Activated naive CD4-positive, alpha-beta T cell (primary cell): ENCODE results near the gene HECW1.
"Not testable (repeated sequence)": the region's sequence is repeated elsewhere in the genome, so short reads cannot be mapped to it uniquely, and the experiment has no call there.

Experiments
- DNase-seq, 4 experiments: peaks; one replicate each; lab custom pipeline; 2025; lab: John Stamatoyannopoulos, UW

The HECW1 gene

DNA sequence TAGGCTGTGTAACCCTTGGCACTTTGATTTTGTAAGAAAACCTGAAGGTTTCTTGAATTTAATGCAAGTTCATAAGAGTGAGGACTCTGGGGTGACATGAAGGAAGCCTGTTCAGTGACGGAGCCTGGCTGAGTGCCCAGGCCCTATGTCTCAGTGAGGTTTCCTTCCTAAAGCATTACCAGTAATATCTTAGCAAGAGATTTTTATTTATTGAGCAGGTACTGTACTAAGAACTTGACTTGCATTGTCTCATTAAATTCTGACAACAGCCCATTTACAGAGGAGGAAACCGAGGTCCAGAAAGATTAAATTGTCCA is 197.2 kb downstream of the HECW1 start:
- no peak for DNase-seq

DNA sequence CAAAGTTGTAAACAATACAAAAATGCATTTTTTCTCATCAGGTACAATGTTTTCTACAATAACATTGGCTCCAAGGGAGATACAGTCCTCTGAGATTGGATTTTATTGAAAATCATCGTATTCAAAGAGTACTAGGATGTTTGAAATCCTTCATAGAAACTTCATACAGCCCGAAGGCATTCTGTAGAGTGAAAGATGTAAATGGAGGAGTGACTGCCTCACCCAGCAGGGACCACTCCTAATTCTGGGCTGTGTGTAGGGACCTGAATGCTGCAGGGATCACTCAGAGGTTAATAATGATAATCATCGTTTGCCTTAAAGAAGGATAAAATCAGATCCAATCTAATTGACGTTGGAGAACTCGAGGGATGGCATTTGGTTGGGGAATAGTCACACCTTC is 198.6 kb downstream of the HECW1 start:
- no peak for DNase-seq

DNA sequence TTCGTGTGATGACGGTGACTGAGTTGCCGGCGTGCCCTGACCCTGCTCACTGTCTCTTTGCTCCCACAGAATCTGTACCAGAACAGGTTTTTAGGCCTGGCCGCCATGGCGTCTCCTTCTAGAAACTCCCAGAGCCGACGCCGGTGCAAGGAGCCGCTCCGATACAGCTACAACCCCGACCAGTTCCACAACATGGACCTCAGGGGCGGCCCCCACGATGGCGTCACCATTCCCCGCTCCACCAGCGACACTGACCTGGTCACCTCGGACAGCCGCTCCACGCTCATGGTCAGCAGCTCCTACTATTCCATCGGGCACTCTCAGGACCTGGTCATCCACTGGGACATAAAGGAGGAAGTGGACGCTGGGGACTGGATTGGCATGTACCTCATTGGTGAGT is 199.2 kb downstream of the HECW1 start:
- DNase-seq: no peak

DNA sequence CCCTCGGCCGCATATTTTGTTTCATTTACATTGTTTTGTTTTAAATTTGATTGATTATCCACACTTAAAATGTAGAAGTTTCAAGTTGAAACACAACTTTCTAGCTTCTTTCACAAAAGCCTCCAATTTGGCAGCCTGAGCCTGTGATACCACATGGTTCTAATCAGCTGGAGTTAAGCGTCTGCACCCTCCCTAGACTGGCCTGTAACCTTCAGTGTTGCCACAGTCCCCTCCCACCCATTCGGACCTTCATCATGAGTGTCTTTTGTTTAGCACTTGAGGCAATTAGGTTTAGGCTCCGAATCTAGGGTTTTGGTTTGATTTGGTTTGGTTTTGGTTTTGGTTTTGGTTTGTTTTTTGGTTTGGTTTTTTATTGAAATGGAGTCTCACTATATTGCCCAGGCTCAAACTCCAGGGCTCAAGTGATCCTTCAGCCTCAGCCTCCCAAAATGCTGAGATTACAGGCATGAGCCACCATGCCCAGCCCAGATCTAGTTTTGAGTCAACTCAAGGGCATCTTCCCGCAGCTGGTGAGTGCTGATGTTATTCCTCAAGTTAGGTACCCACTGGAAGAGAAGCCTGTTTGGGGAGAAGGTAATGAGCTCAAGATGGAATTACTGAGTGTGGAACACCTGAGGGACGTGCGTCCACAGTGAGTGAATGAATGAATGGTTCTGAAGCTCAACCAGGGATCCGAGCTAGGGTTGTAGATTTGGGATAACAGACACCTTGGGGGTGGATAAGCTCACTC is 201.4 kb downstream of the HECW1 start:
- DNase-seq: no peak

DNA sequence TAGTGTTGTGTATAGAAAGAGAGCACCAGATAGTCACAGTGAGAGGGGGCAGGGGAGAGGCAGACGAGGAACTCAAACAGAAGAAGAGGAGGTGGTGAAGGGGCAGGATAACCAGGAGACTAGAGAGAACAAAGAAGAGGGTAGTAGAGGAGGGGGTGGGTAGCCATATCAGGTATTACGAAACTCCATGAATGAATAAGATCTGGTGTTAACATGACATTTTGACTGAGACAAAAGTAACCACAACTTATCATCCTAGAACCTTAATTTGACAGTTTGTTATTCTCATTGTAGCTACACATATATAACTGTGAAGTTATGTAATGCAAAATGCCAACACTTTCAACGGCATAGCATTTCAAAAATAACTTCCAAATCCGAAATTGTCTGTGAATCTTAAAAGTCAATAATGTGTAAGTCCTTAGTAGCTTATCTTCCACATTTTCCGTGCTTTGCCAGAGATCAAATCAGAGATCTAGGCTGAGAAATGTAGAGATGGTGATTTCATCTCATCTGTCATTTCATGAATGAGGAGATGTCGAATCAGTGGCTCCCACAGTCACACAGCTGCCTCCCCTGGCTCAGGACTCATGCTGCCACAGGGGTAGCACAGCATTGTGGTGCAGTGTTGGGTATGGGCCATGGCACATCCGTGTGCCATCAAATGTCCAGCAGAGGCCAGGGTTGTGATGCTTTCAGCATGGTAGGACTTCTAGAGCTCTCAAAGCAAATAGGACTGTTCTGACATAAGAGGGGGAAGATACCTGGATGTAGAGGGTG is 202.1 kb downstream of the HECW1 start:
- DNase-seq: no peak

DNA sequence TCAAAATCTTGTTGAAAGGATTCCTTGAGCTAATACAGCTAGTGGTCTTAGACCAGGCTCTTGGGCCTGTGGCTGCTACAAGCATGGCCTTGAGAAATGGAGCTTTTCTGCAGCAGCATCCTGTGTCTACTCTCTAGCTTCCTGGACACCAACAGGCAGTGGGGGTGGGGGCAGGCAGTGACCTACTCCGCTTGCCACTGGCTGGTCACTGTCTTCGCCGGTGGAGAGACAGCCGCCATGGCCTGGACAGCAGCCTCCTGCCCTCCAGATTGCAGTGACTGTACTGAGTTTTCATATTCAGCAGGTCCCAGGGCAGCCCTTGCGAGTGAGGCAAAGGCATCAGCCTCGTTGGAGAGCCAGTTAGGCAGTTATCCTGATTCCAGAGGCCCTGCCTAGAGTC is 204.6 kb downstream of the HECW1 start:
- no peak for DNase-seq

DNA sequence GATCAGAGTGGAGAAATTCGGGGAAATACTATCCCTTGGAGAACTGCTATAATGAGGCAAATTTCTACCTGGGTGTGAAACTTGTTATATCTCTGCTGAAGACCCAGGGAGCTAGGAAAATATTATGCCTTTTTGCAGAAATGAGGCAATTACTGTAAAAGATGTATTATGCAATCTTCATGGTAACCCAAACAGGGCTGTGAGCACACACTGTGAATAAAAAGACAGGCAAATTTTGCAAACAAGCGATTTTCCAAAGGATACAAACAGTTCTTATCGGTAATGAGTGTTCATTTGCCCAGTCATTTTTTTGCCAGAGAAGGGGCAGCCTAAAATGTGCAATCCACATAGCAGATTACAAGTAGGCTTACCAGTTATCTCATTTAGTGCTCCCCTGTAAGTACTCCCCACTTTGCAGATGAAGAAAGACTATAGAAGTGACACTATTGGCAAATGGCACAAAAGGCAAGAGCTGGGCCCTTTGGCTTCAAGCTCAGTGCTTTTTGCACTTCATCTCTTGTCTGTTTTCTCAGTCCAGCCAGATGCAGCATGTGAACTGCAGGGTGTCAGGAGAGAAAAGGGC is 205.8 kb downstream of the HECW1 start:
- no peak for DNase-seq

DNA sequence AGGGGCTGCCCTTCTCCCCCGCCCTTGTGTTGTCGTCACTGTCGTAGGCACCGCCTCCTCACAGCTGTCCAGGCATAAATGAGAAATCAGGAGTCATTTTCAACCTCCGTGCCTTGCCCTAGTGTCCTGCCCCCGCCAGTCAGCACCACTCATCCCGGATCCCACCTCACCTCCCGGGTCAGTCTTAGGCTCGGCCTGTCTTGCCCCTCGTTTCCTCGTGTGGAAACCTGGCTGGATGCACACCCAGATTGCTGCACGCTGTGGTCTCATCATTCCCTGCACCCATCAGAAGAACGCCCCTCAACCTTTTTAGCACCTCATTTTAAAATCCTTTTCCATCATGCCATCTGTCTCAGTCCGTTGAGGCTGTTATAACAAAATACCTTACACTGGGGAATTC is 213.1 kb downstream of the HECW1 start:
- no peak for DNase-seq

DNA sequence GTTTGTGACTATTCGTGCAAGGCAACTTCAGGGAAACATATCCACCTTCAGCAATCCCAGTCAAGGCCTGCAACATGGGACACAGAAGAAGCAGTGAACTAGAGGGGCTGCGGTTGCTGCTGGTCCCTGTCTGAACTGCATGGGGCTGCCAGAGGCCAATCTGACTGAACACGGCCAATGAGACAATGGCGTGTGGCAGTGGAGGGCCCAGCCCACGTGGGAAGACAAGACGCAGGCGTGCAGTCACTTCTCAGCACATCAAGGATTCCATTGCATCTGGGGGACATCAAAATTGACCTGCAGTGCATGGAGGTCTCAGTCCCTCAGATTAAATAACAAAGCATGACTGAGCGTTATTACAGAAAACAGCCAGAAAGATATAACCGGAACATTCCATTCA is 215.9 kb downstream of the HECW1 start:
- DNase-seq: no peak

DNA sequence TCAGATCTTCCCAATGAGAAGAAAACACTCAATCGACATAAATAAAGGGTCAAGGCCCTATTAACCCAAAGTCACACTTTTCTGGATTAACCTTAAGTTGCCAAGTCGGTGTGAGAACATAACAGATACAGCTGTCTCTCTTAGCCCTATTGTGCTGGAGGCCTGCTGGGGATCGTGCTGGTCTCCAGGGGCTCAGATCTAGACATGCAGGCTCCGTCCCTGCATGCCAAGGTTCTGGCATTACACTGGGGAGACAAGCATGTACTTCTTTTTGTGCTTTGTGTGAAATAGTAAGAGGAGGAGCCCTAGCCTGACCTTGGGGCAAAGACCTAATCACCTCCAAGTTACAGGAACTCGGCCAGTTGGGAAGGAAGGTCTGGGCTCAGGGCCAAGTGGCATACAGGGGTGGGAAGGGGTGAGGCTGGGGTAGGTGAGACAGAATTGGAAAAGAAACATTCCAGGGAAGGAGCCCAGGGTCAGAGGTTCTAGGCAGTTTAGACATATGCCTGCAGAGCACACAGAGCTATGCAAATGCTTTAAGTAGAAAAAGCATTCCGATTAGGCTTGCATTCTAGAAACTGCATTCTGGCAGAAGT is 216.4 kb downstream of the HECW1 start:
- no peak for DNase-seq

DNA sequence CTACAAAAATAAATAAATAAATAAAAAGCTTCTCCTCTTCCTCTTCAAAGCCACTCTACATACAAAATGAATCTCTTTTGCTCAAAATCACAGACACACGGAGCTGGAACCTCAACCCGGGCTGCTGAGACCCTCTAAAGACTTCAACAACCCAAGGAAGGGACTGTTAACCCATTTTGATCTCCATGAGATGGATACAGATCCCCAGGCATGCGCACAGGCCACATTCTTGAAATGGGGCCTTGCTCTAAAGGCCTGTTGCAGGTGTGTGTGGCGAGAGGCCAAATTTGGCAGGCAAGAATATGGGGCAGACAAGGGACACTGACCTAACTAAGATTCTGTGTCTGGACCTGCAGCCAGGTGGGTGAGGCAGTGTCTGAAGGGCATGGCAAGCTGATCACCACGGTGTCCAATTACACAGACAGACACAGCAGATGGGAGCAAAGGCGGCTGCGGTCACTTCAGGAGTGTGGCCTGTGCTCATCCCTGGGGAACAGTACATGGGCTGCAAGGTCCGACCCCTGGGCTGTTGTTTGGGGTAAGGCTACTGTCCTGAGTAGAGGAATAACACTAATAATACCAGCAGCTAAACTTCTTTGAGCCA is 219.8 kb downstream of the HECW1 start:
- DNase-seq: no peak

DNA sequence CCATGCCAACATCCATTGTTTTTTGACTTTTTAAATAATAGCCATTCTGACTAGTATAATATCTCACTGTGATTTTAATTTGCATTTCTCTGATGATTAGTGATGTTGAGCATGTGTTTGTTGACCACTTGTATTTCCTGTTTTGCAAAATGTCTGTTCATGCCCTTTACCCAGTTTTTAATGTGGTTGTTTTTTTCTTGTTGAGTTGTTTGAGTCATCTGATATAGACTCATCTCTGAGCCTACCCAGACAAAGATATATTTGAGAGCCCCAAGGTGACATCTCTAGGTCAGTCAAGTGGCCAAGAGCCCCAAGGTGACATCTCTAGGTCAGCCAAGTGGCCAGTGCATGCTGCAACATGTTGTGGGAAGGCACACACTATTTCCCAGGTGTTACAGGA is 224.7 kb downstream of the HECW1 start:
- no peak for DNase-seq

DNA sequence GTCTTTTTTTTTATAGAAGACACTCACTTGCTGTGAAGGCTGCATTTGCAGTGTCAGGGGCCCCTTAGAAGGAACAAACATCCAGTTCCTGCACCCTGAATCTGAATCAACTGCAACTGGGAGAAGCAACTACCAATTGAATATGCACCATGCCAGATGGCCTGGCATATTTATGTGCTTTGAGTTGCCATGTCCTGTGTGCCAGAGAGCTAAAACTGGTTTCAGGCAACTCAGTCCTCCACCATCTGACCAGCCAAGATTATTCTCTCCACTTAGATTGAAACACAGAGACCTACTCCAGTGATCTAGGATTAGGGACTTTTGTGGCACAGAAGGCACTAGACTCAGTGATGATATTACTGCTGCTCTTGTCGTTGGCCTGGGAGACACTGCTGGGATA is 225.4 kb downstream of the HECW1 start:
- no peak for DNase-seq

DNA sequence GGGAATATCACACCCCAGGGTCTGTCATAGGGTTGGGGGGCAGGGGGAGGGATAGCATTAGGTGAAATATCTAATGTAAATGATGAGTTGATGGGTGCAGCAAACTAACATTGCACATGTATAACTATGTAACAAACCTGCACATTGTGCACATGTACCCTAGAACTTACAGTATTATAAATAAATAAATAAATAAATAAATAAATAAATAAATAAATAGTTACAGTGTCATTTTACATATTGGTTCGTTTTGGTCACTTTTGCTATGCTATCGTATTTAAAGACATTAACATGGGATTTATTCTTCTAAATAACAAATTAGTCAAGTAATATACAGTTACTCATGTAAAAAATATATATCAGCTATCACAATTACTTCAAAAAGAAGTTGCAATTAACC is 228.7 kb downstream of the HECW1 start:
- no peak for DNase-seq

DNA sequence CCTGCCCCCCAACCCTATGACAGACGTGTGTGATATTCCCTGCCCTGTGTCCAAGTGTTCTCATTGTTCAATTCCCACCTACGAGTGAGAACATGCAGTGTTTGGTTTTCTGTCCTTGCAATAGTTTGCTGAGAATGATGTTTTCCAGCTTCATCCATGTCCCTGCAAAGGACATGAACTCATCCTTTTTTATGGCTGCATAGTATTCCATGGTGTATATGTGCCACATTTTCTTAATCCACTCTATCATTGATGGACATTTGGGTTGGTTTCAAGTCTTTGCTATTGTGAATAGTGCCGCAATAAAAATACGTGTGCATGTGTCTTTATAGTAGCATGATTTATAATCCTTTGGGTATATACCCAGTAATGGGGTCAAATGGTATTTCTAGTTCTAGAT is 231.0 kb downstream of the HECW1 start:
- DNase-seq: not testable (repeated sequence)

DNA sequence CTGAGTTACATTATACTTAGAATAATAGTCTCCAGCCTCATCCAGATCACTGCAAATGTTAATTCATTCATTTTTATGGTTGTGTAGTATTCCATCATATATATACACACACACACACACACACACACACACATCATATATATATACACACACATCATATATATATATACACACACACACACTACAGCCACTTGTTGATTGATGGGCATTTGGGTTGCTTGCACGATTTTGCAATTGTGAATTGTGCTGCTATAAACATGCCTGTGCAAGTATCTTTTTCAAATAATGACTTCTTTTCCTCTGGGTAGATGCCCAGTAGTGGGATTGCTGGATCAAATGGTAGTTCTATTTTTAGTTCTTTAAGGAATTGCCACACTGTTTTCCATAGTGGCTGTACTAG is 233.2 kb downstream of the HECW1 start:
- DNase-seq: not testable (repeated sequence)

DNA sequence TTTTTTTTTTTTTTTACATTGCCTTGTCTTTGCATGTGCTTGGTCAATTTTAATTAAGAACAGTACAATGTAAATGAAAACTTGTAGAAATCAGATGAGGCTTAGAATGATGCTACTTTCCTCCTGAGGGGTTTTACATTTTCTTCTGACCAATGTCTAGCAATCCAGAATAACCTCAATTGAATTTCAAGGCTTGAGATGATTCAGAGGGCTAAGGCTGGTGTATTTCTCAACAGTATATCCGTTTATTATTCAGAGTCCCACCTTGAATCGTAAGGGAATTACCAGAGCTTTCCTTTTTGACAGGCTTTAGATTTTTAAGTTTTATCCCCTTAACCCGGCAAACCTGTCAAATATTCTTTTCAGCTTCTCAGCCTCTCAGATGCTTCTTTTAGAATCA is 239.2 kb downstream of the HECW1 start:
- DNase-seq: no peak

DNA sequence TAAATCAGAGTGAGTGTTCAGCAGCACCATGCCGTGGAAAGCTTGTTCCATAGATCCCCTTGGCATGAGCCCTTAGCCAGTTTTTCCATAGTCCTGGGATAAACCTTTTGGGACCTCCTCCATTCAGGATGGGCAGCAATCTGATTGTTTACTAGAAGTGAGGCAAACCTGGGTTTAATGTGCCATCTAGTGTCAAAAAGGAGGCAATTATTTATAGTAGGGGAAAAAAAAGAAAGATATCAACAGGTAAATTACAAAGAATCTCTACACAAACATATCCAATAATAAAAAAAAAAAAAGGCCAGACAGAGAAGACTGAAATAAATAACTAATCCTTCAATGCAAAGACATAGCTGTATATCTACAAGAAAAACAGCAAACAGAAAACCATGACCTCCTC is 241.5 kb downstream of the HECW1 start:
- no peak for DNase-seq

DNA sequence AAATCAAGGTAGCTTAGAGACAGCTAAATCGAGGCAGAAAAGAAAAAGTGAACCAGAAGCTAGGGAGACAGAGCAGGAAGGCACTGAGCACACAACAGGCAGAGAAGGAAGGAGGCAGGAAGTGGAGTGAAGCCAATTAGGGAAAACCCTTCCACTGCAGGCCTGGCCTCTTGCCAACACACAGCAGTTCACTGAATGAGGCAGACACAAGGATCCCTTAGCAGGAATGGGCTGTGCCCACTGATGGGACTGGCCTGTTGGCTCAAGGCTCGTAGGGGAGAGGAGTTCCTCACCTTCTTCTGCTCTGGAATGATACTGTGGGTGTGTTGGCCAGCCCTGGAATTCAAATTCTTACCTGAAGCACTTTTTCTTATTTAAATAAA is 250.2 kb downstream of the HECW1 start:
- DNase-seq: no peak

DNA sequence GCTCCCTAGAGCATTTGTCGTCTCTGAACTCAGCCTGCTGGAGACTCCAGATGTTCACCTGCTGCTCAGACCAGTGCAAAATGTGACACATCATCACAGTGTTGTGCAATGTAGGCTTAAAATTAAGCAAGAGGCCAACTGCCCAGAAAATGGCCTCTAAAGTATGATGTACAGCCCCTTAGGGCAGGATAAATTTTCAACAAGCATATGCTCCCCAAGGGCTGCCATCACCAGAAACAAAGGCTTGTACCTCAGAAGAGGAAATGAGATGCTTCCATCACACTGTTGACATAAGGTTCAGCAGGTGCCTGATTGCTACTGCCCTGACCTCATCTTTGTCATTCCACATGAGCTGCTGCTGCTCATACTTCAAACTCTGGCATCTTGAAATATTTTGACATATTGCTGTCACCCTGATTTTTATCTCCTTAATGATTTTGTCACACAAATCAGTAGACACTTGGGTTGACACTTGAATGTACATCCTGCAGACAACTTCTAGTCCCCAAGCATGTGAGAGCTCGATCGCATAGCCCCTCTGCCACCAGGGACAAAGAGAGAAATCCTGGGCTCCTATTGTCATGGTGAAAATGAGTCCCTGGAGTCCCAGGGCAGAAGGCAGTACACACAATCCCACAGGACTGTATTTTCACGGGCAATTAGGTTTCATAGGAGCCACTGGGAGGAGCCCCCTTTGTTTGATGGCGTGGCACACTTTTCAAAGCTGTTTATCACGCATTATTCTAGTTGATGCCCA is 250.8 kb downstream of the HECW1 start:
- DNase-seq: no peak

DNA sequence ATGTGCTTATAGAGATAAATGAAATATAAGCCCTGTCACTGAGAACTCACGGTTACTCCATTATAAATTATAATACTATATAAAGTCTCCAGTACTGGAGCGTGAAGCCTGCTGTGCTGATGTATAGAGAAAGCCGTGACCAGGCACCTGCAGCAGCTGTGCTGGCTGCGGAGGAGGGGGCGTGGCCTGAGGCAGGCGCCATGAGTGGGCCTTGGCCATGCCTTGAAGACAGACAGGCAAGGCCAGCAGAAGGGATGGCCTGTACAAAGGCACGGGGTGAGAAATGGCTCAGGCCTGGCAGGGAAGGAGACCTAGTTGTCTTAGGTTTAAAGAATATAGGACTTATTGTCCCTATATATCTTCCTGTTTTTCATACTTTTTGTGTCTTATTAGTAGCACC is 251.9 kb downstream of the HECW1 start:
- no peak for DNase-seq
